NCI-H345 treated with DMSO at 0.1 percent for 48 hours (cell line): Measurements from ENCODE around the gene RAB11FIP3.
"Not testable (repeated sequence)": the region's sequence is repeated elsewhere in the genome, so short reads cannot be mapped to it uniquely, and the experiment has no call there.

Experiments
- DNase-seq: peaks from one replicate; lab custom pipeline; 2025; ENCODE audit not compliant: unreplicated experiment; lab: John Stamatoyannopoulos, UW

RAB11FIP3 gene

GRCh38 chr16:460787-461186, 35.3 kb downstream of the RAB11FIP3 start:
- no peak for DNase-seq

- no peak for DNase-seq
Observed at GRCh38 chr16:463071-463470, 37.6 kb downstream of the RAB11FIP3 start.

- DNase-seq = no peak
Observed at GRCh38 chr16:466651-467050, 41.2 kb downstream of the RAB11FIP3 start.

DNA sequence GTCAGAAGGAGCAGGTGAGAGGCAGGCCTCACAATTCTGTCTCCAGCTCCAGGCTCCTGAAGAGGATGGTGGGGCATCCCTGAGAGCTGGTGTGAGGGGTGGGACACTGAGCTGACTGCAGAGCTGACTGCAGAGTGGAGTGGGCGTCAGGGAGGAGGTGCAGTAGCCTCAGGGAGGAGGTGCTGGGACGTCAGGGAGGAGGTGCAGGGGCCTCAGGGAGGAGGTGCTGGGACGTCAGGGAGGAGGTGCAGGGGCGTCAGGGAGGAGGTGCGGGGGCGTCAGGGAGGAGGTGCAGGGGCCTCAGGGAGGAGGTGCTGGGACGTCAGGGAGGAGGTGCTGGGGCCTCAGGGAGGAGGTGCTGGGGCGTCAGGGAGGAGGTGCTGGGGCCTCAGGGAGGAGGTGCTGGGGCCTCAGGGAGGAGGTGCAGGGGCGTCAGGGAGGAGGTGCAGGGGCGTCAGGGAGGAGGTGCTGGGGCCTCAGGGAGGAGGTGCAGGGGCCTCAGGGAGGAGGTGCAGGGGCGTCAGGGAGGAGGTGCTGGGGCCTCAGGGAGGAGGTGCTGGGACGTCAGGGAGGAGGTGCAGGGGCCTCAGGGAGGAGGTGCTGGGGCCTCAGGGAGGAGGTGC, 41.9 kb downstream of the RAB11FIP3 start:
- not testable (repeated sequence) for DNase-seq

GRCh38 chr16:468068-468821, 42.8 kb downstream of the RAB11FIP3 start:
- DNase-seq = no peak

- not testable (repeated sequence) for DNase-seq
Observed at GRCh38 chr16:469459-469858, 44.0 kb downstream of the RAB11FIP3 start.

- no peak for DNase-seq
Observed at GRCh38 chr16:470418-470817, 45.0 kb downstream of the RAB11FIP3 start.

DNA sequence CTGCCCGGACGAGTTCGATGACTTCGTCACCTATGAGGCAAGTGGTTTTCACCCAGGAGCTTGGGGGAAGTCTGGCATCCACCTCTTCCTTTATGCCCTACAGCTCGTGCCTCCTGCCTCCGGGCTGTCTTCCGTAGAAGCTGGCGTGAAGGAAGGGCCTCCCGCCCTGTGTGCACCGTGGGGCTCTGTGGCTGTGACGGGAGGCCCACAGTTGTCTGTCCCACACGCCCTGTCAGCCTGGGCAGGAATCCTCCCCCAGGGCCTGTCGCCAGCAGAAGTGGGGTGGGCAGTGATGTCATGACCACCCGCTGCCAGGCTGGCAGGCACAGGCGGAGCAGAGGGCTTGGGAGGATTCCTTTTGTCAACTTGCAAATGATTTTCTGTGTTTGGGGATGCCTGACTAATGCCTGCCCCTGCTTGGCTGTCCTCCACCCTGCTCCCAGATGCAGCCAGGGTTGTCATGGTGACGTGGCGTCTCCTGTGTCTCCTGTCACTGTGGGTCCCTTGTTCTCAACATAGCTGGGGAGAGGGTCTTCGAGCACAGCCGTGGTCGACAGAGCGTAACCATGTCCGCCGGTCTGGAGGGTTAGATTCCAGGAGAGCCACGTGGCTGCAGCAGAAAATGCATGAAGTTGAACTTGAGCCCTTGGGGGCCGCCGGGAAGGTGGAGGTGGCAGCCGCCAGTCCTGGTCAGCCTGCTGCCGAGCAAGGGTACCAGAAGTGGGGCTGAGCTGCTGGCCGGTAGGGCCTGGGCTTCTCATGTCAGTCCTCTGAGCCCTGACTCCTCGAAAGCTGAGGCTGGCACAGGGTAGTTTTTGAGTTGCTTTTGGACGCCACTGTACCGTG, 46.1 kb downstream of the RAB11FIP3 start:
- DNase-seq = no peak

DNA sequence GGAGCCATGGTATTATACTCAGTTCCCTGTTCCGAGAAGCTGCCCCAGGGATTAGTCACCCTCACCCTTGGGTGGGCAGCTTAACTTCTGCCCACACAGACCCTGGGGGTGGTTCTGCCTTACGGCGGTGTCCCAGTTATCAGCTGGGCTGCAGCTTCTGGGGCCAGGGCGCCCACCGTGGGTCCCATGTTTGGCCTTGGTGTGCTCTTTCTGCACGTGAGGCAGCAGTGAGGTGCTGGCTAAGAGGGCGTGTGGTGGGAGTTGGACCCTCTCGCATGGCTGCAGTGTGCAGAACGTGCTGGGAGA, 46.7 kb downstream of the RAB11FIP3 start:
- DNase-seq = no peak

- no peak for DNase-seq
Observed at GRCh38 chr16:473046-474043, 47.9 kb downstream of the RAB11FIP3 start.

- no peak for DNase-seq
Observed at GRCh38 chr16:474420-475122, 49.1 kb downstream of the RAB11FIP3 start.

DNA sequence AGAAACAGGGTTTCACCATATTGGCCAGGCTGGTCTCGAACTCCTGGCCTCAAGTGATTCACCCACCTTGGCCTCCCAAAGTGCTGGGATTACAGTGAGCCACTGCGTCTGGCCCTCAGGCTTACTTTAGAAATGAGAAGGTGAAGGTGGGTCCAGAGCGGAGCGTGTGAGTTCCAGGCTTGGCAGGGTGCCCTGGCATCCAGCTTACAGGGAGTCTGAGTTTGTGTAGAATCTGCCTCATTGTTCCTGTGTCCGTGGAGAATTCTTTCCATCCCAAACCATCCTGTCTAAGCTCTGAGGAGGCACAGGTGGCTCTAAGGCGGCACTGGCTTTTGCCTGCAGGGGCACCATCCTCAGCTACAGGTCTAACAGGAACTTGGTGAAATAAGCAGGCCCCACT, 50.6 kb downstream of the RAB11FIP3 start:
- no peak for DNase-seq

DNA sequence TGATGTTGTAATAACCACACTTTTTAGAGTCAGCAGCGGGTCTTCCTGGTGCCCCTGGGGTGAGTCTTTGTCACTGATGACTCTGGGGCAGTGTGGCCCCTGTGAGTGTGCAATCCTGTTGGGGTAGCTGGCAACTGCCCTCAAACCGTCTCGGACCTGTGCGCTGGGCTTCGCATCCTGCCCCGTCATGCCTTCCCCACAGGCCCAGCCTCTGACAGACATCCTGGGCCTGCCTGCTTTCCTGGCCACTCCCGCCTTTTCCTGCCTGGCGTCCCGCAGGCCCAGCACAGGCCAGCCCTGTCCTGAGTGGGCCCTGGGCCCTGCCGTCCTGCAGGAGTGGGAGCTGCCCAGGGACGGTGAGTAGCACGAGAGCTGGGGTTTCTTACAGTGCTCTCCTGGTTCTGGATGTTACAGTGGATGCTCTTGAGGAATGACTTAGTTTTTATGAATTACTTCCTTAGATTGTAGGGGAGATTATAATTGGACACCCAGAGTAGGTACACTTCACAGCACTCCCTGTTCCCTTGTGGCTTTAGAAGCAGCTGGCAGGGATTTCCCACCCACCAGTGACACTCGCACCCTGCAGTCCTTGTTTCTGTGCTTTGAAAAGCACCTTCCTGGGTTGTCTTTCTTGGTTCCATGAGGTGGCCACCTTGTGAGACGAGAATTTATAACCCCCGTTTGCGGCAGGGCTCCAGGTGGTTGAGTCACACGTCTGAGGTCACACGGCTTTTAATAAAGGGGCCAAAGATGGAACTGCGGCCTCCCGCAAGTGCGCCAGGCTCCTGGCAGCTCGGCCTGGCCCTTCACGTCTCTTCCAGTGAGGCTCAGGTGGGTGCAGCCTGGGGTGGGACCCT, 52.1 kb downstream of the RAB11FIP3 start:
- no peak for DNase-seq

GRCh38 chr16:478287-478686, 52.8 kb downstream of the RAB11FIP3 start:
- DNase-seq = not testable (repeated sequence)

- no peak for DNase-seq
Observed at GRCh38 chr16:482468-483185, 57.2 kb downstream of the RAB11FIP3 start.

GRCh38 chr16:483341-484075, 58.1 kb downstream of the RAB11FIP3 start:
- no peak for DNase-seq

GRCh38 chr16:489606-490005, 64.2 kb downstream of the RAB11FIP3 start:
- no peak for DNase-seq

- DNase-seq = no peak
Observed at GRCh38 chr16:490768-491167, 65.3 kb downstream of the RAB11FIP3 start.
